Measurements from ENCODE around the gene LPP. TPM values are rescaled to one million over a fixed set of nuclear protein-coding genes. Genes with fewer than 3 reads are reported as not detected.
A peak's percentile ranks its signal among the peaks of the same experiment; 100 is the strongest.

Gene LPP
- polyA plus RNA-seq, 3 donors, result 22.8 to 30.0 (median 26.9) TPM

DNA sequence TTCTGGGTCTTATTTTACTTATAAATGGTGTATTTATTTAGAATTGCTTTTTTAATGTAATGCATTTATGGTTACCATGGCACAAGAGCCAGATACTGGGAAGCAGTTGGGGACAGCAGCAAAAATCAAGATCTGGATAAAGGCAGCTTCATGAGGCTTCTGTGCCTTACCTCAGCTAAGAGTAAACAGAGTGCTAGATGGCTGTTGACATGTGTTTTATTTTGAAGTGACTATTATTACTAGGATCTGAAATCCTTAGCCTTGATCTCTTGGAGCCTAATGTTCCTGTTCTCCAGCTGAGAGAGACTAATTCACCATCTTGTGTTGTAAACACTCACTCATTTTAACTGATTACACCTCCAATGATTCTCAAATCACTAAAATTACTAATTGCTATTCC lies 317.8 kb downstream of the LPP start:
- DNase-seq, result no peak

- DNase-seq, result no peak
Measured at GRCh38 chr3:188472336-188472735, 318.4 kb downstream of the LPP start.

GRCh38 chr3:188473045-188473444 lies 319.1 kb downstream of the LPP start:
- DNase-seq, result no peak

DNA sequence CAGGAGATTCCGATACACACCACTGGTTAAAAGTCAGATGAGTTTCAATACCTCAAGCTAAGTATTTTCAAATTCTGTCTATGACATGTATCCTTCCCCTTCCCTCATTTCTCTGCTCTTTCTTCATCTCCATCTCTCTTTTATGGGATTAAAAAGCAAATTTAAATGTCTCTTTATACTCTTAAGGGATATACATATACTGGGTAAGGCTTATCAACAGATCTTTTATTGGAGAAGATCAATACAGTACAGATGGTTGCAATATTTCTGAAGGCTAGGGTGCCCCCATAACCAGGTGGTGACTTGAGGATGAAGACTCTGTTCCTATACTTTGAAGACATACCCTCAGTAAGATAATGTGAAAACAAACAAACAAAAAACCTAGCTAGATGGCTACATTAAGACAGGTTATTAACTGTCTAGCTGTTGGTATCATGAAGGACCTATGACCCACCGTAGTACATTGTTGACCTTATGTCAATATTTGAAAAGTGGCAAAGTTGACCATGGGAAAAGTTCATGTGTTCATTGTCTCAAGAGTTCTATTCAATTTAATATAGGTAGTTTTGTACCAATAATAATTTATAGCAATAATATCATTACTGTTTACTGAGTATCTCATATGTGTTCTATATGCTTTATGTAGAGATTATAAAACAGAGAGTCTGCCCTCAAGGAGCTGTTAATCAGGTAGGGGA lies 319.8 kb downstream of the LPP start:
- DNase-seq, result no peak

DNA sequence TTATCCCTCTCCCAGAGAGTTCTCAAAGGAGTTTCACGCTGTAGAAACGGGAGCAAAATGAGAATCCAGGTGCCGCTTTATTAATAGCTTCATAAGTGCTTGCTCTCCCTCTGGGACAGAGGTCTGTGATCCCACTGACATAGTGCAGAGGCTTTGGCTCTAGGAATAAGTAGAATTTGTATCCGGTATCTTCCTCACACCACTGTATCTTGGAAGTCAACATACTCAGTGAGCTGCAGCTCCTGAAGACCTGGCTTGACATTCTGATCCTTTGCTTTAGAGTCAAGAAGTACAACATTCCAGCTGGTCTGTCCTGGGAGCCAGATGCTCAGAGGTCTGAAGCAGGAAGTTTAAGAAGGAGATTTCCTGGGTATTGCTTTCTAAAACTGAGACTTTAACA lies 323.0 kb downstream of the LPP start:
- no peak for DNase-seq

DNA sequence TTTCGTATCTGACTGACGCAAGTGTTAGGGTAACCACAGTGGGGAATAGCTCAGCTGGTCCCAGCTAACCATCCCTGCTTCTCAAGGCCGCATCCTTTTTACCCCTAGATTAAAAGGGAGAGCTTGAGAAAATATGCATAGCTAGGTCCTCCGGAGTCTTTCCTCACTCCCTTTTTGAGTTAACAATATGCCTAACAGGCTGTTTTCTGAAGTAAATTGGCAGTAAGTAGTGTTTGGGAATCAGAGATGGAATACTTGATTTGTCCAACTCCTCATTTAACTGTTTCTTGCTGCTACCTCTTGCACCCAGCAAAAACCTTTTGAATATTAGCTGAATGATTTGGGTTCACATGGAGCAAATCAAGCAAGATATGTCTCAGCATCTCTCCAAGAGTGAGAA lies 326.1 kb downstream of the LPP start:
- no peak for DNase-seq

GRCh38 chr3:188482929-188483328 lies 329.0 kb downstream of the LPP start:
- no peak for DNase-seq

- DNase-seq, result no peak
Measured at GRCh38 chr3:188486126-188486525, 332.2 kb downstream of the LPP start.

DNA sequence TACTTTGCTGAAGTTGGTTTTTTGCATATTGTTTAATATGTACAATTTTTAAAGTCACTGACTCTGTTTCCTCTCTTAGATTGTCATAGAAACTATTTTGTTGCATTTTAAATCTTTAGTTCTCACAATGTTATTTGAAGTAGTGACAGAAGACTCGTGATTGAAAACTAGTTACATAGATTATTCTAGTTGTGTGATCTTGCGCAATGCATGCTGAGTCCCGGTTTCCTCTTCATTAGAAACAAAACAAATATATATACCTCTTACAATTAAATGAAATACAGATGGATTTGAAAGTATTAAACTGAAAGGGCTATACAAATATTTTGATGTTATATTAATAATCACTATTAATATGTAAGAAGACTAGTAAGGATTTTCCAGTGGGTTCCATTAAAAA lies 333.0 kb downstream of the LPP start:
- DNase-seq, result no peak

- no peak for DNase-seq
Measured at GRCh38 chr3:188487652-188488051, 333.7 kb downstream of the LPP start.

DNA sequence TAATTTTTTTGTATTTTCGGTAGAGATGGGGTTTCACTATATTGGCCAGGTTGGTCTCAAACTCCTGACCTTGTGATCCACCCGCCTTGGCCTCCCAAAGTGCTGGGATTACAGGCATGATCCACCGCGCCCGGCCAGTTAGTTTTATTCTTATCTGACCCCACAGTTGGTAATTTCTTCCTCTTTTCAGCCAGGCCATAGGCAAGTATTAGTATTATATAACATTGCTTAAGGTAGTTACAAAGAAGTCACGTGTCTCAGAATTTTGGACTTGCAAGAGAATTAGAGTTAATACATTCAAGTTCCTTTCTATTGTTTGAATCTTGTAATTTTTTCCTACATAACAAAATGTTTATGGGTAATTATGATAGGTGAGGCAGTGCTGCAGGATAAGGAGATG lies 334.8 kb downstream of the LPP start:
- DNase-seq, result no peak

DNA sequence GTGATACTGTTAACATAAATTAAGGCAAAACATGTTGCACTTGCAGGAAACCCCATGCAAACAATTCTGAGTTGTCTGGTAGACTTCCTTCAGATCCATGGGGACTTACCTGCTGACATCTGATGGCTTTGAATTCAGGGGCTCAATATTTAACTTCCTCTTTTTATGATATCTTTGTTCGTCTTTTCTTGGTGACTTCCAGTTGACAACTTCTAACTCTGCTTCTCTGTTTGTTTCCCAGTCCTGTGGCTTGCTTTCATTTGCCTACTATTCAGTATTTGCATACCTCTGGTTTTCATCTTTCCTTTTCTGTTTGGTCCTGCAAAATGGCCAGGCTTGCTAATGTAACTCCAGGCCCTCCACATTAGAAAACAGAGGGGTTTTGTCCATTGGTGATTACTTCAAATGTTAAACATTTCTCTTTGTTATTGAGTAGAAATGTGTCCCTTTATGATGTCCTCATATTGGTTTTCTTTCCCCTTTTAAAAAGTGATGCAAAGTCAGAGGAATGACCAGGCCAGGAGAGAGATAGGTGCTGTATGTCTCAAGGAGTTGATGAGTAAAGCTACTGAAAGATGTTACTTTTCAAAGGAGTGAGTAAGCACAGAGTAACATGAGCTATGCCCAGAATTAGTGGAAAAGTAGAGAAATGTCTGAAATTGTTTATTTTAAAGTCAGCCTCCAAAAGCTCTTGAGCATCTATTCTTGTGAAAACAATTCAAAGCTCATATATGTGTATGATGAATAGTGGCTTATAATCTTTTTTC lies 335.9 kb downstream of the LPP start:
- DNase-seq, result no peak

DNA sequence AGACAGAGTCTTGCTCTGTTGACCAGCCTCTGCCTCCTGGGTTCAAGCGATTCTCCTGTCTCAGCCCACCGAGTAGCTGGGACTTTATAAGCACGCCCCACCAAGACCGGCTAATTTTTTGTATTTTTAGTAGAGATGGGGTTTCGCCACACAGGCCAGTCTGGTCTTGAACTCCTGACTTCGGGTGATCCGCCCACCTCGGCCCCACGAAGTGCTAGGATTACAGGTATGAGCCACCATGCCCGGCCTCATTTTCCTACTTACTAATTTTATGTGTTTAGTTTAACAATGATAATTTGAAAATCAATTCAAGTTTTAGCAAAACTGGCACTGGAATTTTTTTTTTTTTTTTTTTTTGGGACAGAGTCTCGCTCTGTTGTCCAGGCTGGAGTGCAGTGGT lies 336.5 kb downstream of the LPP start:
- DNase-seq, result no peak

GRCh38 chr3:188491276-188491687 lies 337.3 kb downstream of the LPP start:
- peak; percentile 35 for DNase-seq

- DNase-seq, result no peak
Measured at GRCh38 chr3:188496390-188496789, 342.4 kb downstream of the LPP start.

GRCh38 chr3:188497021-188497420 lies 343.1 kb downstream of the LPP start:
- no peak for DNase-seq

GRCh38 chr3:188503647-188504046 lies 349.7 kb downstream of the LPP start:
- DNase-seq, result no peak

DNA sequence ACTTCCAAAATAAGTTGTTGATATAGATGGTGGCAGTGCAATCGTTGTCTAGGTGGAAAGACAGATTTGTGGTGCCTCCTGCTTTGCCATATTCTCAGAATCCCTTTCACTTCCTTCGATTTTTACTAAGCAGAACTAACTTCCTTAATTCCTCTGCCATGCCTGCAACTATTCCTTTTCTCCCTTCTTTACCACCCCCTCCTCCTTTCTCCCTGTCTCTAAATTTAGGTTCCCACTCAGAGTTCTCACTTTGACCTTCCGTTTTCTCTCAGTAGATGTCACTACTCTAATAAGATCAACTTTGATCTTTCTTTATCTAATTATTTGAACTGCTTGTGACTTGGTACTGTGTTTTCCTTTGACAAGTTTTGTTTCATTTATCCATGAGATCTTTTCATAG lies 351.2 kb downstream of the LPP start:
- DNase-seq, result no peak

- DNase-seq, result no peak
Measured at GRCh38 chr3:188505911-188506310, 352.0 kb downstream of the LPP start.

GRCh38 chr3:188506446-188506845 lies 352.5 kb downstream of the LPP start:
- DNase-seq, result no peak

DNA sequence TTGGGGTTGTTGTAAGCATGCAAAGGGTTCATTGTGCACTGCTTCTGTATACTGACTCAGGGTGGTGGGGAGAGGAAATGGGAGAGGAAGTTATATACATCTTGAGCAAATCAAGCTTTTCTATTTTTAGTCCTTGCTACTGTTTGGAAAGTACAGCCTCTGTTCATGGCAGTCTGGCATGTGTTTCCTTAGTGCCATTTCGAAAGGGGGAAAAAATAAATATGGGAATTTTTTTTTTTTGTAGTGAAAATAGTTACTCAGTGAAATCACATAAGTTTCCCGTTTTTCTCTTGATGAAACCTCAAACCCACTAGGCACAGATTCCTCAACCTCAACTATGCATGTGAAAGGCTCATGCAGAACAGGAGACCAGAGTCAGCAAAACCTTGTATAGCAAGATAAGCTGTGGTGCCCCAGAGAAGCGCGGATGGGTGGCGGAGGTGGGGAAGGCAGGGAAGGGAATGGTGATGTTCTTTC lies 353.3 kb downstream of the LPP start:
- DNase-seq, result no peak

- no peak for DNase-seq
Measured at GRCh38 chr3:188508454-188508853, 354.5 kb downstream of the LPP start.

GRCh38 chr3:188509316-188509715 lies 355.4 kb downstream of the LPP start:
- DNase-seq, result no peak

DNA sequence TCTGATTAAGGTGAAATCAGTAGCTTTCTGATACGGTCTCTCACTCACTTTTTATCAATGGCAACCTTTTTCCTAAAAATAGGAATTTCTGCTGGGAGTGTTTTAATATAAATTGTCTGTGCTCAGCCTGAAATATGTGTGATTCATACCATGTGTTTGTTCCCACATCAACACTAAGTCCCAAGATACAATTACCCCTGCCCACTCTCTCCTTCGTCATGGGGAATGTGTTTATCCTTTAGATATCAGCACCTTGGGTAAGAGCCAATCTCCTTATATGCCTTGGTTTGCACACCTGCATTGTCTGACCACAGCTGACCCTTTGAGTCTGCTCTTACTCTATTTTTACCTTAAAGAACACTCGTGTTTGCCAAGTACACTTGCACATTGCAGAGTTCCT lies 356.4 kb downstream of the LPP start:
- no peak for DNase-seq
